Measurements from ENCODE around the gene SLC36A3. TPM values are rescaled to one million over a fixed set of nuclear protein-coding genes. Genes with fewer than 3 reads are reported as not detected.
"Not testable (repeated sequence)": the region's sequence is repeated elsewhere in the genome, so short reads cannot be mapped to it uniquely, and the experiment has no call there.

Gene SLC36A3
- total RNA-seq, 2 experiments from 2014 or later = not detected

DNA sequence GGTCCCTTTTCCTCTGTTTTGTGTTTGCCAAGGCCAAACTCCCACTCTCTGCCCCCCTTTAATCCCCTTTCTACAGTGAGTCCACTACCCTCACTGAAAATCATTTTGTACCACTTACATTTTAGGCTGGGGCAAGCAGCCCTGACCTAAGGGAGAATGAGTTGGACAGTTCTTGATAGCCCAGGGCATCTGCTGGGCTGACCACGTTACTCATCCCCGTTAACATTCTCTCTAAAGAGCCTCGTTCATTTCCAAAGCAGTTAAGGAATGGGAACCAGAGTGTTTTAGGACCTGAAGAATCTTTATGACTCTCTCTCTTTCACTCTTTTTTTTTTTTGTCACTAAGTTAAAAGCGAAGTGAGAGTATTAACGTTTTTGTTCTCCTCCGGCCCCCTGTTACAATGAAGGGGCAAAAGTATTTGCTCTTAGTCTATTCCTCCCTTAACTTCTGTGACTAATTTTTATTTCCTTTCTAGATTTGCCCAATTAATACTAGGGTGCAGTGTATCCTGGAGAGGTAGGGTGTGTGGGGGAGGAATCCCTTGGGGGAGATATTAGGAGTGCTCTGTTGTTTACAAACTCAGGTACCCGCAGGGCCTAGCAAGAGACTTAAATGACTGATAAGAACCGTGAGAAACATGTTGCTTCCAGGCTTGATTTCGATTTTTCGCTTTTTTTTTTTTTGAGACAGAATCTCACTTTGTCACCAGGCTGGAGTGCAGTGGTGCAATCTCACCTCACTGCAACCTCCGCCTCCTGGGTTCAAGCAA is 35.9 kb downstream of the SLC36A3 start:
- ChIA-PET CTCF (no interaction called here), POLR2A (no interaction called here)

DNA sequence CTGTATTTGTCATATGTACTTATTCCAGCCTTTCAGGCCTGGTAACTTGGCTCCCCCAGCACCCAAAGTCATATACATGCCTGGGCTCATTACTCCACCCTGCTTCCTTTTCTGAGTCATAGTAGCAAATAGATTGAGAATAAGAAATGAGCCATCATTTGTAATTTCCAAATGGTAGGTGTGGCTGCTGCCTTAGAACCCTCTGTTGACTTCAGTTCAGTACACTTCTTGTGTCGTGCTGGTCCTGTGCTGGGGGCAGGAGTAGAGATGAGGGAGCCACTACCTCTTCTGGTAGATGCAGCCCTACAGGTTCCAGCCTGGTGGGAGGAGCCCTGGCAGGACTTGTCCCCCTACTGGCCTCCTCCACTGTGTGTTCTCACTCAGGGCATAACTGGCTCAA is 39.5 kb downstream of the SLC36A3 start:
- POLR2A ChIA-PET = interaction anchor here (0.8 kb wide), 1 partner anchor 11 kb away, joined by 4 read pairs; the partner anchor contains the start of gene GM2A
- CTCF ChIA-PET = no interaction called here

DNA sequence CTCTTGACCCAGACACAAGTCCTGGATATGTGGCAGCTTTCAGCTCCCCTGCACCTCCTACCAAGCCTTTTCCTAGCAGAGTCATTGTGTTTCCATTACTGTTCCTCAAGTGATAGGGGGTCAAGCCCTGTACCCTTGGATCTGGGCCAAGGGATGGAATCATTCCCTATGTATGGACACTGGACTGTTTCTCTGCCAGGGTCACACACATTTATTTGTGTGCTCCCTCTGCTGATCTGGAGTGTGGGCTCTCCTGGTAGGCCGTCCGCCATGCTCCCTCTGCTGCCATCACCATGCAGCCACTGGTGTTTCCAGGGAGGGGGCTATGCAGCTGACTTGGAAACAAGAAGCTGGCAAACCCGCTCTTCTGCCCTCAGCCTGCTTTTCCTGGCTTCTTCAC is 41.0 kb downstream of the SLC36A3 start:
- POLR2A ChIA-PET = no interaction called here
- CTCF ChIA-PET = no interaction called here

DNA sequence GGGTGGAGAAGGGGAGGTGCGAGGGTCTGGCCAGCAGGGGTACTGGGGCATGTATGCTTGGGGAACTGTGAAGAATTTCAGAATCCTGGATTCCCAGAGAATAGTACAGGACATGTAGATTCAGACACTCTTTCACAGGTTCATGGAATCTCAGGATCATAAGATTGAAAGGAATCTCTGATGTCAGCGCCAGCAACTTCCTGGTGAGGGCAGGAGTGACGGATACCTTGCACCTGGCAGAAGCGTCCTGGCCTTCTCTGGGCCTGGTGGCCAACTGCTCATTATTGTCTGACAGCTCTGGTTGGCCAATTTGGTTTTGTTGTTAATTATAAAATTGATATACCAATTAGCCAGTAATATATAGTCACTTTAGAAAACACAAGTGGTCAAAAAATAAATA is 43.6 kb downstream of the SLC36A3 start:
- CTCF ChIA-PET = interaction anchor here (1.3 kb wide), 1 partner anchor 134 kb away, joined by 4 read pairs; no protein-coding TSS in a partner anchor
- POLR2A ChIA-PET = no interaction called here

DNA sequence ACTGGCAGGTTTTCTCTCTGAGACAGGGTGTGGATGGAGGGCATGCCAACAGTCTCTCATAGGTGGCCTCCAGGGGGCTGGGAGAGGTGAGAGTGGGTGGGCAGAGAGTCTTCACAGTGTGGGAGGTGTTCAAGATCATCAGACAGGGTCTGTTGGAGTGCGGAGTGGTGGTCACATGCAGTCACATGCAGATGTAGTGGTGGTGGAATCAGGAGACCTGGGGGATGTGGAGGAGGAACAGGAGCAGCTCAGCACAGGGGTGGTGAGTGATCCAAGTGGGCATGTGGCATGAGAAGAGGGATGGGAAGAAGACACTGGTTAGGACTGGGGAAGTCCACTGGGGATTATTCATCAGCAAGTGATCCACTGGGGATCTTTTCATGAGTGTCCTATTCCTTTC is 44.8 kb downstream of the SLC36A3 start:
- POLR2A ChIA-PET = interaction anchor here (0.6 kb wide), 1 partner anchor 80 kb away, joined by 3 read pairs; no protein-coding TSS in a partner anchor
- CTCF ChIA-PET = interaction anchor here (1.3 kb wide), 2 partner anchors 36 to 133 kb away, joined by 3 to 4 read pairs; no protein-coding TSS in a partner anchor

DNA sequence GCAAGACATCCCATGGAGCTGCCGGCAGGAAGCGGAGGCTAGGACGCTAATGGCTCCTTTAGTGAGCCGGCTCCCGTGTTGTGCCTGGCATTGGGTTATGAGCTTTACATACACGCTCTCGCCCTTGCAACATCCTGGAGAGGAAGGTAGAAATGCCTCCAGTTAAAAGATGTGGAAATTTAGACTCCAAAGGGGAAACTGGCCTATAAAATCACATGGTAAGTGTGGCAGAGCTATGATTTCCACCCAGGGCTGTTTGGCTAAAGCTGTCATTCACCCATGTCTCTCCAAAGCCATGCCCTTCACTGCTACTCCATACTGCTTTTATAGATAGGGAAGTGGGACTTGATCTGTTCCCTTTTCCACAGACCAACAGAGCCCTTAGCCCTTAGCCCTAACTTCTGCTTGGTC is 45.4 kb downstream of the SLC36A3 start:
- ChIA-PET POLR2A (interaction anchor here (0.6 kb wide), 1 partner anchor 80 kb away, joined by 3 read pairs; no protein-coding TSS in a partner anchor), CTCF (interaction anchor here (1.3 kb wide), 1 partner anchor 36 kb away, joined by 3 read pairs; no protein-coding TSS in a partner anchor)

DNA sequence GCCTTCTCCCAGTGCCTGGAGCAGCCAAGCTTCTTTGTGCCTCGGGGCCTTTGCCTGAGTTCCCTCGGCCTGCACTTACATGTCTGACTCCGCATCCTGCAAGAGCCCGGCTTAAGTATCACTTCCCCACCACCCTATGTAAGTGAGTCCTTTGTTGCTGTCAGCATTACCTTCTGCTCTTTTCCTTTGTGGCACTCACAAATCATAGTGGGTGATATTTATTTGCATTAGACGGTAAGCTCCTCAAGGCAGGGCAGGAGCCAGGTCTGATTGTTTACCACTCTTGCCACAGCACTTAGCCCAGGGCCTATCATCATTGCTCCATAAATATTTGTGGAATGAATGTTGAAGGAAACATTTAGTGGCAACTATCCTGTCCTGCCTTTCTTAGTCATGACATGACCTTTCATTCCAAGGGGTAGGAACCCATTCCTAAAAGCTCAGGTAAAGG is 45.8 kb downstream of the SLC36A3 start:
- CTCF ChIA-PET = interaction anchor here (1.3 kb wide), 1 partner anchor 35 kb away, joined by 3 read pairs; no protein-coding TSS in a partner anchor
- POLR2A ChIA-PET = no interaction called here

DNA sequence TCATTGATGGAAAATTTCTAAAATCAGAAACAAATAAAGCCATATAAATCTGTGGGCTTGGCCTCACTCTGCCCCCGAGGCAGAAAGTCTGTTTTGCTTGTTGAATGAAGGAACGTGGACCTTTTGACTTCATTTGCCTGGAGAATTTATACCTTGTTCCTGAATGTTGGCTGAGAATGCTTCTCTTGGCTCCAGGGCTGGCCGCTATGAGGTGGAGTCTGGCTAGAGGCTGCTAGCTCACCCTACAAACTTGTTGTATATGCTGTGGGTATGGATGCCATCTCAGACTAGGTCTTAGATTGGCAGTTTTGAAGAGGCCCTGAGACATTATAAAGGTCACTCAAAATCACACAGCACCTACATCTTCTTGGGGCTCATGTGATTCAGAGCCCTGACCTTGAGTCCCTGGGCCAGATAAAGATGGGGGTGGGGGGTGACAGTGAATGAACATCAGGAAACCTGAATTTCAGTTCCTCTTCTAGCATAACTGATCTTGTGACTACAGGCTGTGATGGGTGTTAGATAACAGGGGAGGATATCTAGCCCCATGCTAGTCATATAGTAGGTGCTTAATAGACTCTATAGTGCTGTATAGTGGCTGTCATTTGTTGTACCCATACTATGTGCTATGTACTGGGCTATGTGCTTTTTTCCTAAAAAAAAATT is 47.8 kb downstream of the SLC36A3 start:
- ChIA-PET CTCF (interaction anchor here (0.7 kb wide), 1 partner anchor 51 kb away, joined by 4 read pairs; no protein-coding TSS in a partner anchor), POLR2A (no interaction called here)

DNA sequence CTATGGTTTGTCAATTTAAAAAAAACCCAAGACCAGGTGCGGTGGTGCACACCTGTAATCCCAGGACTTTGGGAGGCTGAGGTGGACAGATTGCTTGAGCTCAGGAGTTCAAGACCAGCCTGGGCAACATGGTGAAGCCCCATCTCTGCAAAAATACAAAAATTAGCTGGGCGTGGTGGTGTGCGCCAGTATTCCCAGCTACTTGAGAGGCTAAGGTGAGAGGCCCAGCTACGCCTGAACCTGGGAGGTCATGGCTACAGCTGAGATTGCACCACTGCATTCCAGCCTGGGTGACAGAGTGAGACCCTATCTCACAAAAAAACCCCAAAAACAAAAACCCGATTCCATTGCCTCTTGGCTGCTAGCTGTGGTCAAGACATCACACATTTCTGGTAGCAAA is 48.6 kb downstream of the SLC36A3 start:
- POLR2A ChIA-PET, CTCF ChIA-PET: not testable (repeated sequence)

DNA sequence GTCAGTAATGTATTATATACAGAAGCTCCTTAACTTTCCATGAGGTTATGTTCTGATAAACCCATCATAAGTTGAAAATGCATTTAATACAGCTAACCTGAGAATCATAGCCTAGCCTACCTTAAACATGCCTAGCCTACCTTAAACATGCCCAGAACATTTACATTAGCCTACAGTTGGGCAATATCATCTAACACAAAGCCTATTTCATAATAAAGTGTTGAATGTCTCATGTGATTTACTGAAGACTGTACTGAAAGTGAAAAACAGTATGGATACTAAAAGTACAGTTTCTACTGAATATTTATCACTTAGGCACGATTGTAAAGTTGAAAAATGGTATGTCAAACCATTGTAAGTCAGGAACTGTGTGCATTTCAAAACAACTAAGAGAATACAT is 49.0 kb downstream of the SLC36A3 start:
- CTCF ChIA-PET = no interaction called here
- POLR2A ChIA-PET = no interaction called here

DNA sequence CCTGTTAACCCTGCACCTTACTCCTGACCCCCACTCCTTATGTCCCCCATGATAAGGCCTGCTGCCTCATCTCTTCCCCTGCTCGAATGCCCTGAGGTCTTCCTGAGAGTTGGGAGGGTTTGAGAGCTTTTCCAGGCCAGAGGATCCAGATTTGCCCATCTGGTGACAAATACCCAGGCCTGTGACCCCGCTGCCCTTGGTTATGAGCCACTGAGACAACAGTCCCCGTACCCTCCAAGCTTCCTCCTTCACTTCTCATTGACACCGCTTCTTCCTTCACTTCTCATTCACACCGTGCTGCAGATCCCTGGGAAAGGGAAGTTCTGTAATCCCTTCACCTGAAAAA is 50.0 kb downstream of the SLC36A3 start:
- ChIA-PET CTCF (interaction anchor here (0.6 to 1.1 kb wide), 2 partner anchors 60 to 104 kb away, joined by 3 read pairs; no protein-coding TSS in a partner anchor), POLR2A (interaction anchor here (1.3 to 2.7 kb wide), 3 partner anchors 10 to 518 kb away, joined by 4 to 18 read pairs (median 11); partner anchors contain the start of genes CCDC69 and G3BP1)

DNA sequence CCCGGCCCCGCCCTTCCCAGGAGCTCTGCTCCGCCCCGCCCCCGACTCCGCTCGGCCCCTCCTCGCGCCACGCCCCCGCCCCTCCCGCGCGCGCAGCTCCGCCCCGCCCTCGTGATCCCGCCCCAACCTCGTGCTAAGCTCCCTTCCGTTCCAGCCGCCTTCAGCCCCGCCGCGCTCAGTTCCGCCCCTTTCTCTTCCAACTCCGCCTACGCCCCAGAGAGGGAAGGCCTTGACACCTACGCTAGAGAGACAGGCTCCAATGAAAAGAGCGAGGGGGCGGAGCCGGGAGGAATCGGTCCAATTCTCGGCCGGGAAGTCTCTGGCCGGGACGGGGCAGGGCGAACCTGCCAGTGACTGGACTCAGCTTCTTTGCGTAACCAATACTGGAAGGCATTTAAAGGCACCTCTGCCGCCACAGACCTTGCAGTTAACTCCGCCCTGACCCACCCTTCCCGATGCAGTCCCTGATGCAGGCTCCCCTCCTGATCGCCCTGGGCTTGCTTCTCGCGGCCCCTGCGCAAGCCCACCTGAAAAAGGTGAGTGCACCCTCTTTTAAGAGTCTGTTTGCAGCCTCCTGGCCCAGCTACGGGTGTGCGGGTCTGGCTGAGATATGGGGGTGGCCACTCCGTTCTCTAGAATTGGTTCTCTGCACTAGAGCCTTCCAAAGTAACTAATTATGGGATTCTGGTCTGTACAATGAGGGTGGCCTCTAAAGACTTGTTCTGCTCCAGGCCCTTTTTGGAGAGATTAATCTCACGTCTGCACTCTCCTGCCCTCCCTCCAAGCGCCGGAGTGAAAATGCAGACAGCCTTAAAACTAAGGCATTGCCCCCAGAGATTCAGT is 50.6 kb downstream of the SLC36A3 start, which contains the start of gene GM2A:
Gene GM2A (plus strand): TSS at position 424 of the 843 bp plus-strand sequence. CDS start 32 bp downstream, at position 456.
- ChIA-PET CTCF (interaction anchor here (0.6 to 1.2 kb wide), 5 partner anchors 11 to 103 kb away, joined by 3 to 4 read pairs (median 4); no protein-coding TSS in a partner anchor), POLR2A (interaction anchor here (0.6 to 2.7 kb wide), 9 partner anchors 10 to 518 kb away, joined by 3 to 18 read pairs (median 5); partner anchors contain the start of genes CCDC69 and G3BP1)

DNA sequence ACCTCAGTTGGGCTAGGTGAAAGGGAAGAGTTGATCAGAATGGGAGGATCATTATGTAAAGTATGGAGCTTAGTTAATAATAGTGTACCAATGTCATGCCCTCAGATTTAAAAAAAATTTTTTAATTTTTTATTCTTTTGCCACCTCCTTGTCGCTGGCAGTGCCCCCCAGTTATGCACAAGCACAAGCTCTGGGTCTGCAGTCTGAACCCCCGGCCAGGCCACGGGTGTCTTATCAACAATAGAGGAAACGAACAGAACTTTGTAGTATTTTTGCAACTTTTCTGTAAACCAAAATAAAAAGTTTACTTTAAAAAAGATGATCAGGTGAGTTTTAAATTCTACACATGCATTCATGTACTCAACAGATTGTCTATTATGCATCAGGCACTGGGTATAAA is 51.9 kb downstream of the SLC36A3 start:
- POLR2A ChIA-PET = interaction anchor here (0.5 to 2.7 kb wide), 7 partner anchors 16 to 551 kb away, joined by 3 to 18 read pairs (median 4); partner anchors contain the start of genes CCDC69, G3BP1 and RBM22

DNA sequence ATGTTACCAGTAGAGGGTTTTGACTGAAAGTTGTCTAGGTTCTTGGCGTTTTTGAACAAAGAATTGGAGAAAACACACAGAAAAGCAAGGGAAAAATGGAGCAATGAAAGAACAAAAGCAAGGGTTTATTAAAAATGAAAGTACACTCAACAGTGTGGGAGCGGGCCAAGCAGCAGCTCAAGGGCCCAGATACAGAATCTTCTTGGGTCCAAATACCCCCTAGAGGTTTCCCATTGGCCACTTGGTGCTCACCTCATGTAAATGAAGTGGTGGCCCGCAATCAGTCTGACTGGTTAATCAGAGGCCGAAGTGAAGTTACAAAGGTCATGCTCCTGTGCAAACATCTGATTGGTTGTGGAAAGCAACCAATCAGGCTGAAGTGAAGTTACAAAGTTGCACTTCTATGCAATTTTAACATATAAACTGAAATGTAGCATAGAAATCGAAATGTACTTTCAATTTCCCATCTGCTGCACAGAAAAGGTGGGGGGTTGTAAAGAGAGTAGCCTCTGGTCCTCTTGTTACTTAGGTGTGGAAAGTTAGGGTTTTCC is 52.5 kb downstream of the SLC36A3 start:
- ChIA-PET POLR2A (interaction anchor here (0.8 kb wide), 1 partner anchor 40 kb away, joined by 3 read pairs; no protein-coding TSS in a partner anchor), CTCF (interaction anchor here (0.6 to 1.5 kb wide), 4 partner anchors 12 to 1488 kb away, joined by 3 to 5 read pairs (median 4); no protein-coding TSS in a partner anchor)

More for the DNA sequence above, 51.9 kb downstream of the SLC36A3 start:
- CTCF ChIA-PET = interaction anchor here (1.2 kb wide), 2 partner anchors 13 to 30 kb away, joined by 4 to 5 read pairs; no protein-coding TSS in a partner anchor

DNA sequence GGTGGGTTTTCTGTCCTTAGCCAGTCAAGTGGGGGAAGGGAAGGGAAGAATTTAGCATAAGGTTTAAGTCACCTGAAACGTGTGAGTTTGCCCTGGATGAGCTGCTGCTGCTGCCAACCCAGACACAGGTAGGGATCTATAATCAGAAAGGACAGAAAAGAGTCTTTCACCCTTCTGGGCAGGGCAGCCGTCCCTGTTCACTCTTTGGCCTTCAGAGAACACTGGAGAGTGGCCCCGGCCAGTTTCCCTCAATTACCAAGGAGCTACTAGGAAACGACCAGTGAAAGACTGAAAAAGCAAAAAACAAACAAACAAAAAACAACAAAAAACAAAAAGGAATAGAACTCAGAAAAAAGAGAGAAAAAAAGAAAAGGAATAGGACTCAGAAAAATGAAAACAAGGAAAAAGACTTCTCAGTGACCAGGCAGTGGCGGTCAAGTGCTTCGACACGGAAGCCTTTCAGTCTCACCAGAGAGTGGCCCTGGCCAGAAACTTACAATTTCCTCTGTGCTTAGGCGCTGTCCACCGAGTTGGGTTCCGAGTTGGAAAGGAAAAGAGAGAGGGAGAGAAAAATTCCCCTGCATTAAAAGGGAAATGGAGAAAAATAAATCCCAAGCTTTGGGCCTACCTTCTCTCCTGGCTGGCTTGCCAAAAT is 53.1 kb downstream of the SLC36A3 start:
- POLR2A ChIA-PET = interaction anchor here (0.7 to 0.8 kb wide), 3 partner anchors 12 to 39 kb away, joined by 3 to 4 read pairs (median 3); no protein-coding TSS in a partner anchor

DNA sequence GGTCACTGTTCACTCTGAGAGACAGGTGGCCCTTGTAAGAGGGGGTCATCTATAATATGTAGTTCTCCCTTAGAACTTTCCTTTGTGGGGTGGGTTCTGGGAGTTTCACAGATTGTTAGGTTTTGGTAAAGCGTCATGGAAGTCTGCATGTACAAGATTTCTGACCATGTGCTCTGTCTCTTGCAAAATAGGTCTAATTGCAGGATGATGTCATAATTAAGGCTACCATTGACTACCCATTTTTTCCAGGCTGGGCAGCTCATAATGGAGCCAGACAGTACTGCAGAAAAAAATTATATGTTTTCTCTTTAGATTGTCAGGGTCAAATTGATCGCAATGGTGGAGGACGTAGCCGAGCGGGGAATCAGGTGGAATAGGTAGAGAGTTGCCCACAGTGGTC is 54.3 kb downstream of the SLC36A3 start:
- CTCF ChIA-PET = interaction anchor here (1.3 to 1.5 kb wide), 3 partner anchors 11 to 201 kb away, joined by 3 to 5 read pairs (median 4); partner anchors contain the start of gene CCDC69
- POLR2A ChIA-PET = no interaction called here

More for the DNA sequence above, 53.1 kb downstream of the SLC36A3 start:
- CTCF ChIA-PET = interaction anchor here (0.6 to 1.5 kb wide), 5 partner anchors 12 to 1487 kb away, joined by 3 to 5 read pairs (median 4); partner anchors contain the start of gene CCDC69

DNA sequence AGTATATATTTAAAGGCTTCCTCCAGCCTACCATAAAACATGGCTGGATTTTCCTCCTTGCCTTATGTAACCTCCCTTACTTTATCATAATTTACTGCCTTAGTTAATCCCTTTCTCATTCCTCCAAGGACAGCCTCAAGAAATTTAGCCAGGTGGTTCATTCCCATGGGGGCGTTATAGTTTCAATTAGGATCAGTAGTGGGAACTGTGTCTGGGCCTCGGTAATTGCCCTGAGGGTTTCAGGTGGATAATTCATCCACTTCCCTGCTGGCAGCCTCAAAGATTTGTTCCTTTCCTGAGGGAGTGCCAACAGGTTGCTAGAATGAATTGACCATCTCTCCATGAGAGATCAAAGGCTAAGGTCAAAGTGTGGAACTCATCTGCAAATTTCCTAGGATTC is 54.9 kb downstream of the SLC36A3 start:
- CTCF ChIA-PET = interaction anchor here (0.9 to 1.4 kb wide), 2 partner anchors 10 to 24 kb away, joined by 3 to 5 read pairs; partner anchors contain the start of gene CCDC69
- POLR2A ChIA-PET = no interaction called here
